H1 (cell line): ENCODE data around the gene ATM. TPM values are rescaled to one million over a fixed set of nuclear protein-coding genes. Genes with fewer than 3 reads are reported as not detected.

Experiments used
- CTCF ChIA-PET: fragments of 300-600 bp; sonication (Branson Sonifier 250); formaldehyde crosslinking; loops from one replicate; lab custom pipeline; 2021; ENCODE audit not compliant: partially characterized antibody; lab: Charles Lee
- POLR2A ChIA-PET: fragments of 300-600 bp; sonication (Branson Sonifier 250); formaldehyde crosslinking; loops from one replicate; lab custom pipeline; 2021; ENCODE audit warnings: inconsistent platforms; ENCODE audit not compliant: partially characterized antibody; lab: Charles Lee
- DNase-seq, 2 experiments: peaks; one replicate each; pipeline versions ENCODE4 v3.0.0 to v3.0.0-alpha.2; 2010 to 2022; ENCODE audit warnings: low spot score in 2 of 2, low read depth in 1 of 2, mixed read lengths in 1 of 2
- FAIRE-seq: peaks from 2 replicates; lab custom pipeline; 2011; peaks lifted over from hg19 to GRCh38; lab: Jason Lieb, UNC
- H2AFZ ChIP-seq: 2 replicates; pipeline ENCODE4 v1.8.1; 2012; ENCODE audit warnings: low read length, inconsistent platforms
- H2AK5ac ChIP-seq: 2 replicates; pipeline ENCODE4 v1.6.1; 2013; ENCODE audit warnings: low read depth, low read length
- H2BK120ac ChIP-seq: replicated peaks from 2 replicates; pipeline ENCODE3; 2013; ENCODE audit warnings: low read depth, low read length, inconsistent platforms
- H2BK12ac ChIP-seq: 2 replicates; pipeline ENCODE4 v1.6.1; 2013; ENCODE audit warnings: low read depth, low read length
- H2BK15ac ChIP-seq: 2 replicates; pipeline ENCODE4 v1.6.1; 2013; ENCODE audit warnings: low read length
- H2BK20ac ChIP-seq: 2 replicates; pipeline ENCODE4 v1.6.1; 2013; ENCODE audit warnings: low read length
- H2BK5ac ChIP-seq: 2 replicates; pipeline ENCODE4 v1.6.1; 2013; ENCODE audit warnings: low read depth, low read length
- H3K14ac ChIP-seq: 2 replicates; pipeline ENCODE4 v1.6.1; 2013; ENCODE audit warnings: inconsistent platforms; ENCODE audit not compliant: insufficient read length
- H3K18ac ChIP-seq: 2 replicates; pipeline ENCODE4 v1.6.1; 2013; ENCODE audit warnings: low read length; ENCODE audit errors: extremely low read depth
- H3K23ac ChIP-seq: 2 replicates; pipeline ENCODE4 v1.6.1; 2013; ENCODE audit warnings: inconsistent platforms; ENCODE audit not compliant: insufficient read length
- H3K23me2 ChIP-seq: 2 replicates; pipeline ENCODE4 v1.6.1; 2013; ENCODE audit warnings: low read depth, low read length
- H3K27ac ChIP-seq: 2 replicates; pipeline ENCODE4 v1.6.1; 2011; ENCODE audit warnings: low read depth, low read length, inconsistent platforms
- H3K27me3 ChIP-seq, 4 experiments: replicated peaks in 1 of 4; 1 replicate in 1 of 4; 2 replicates in 3 of 4; pipeline versions ENCODE4 v1.6.1 to v1.8.1; 2011 to 2013; ENCODE audit warnings: low read length in 3 of 4, mild to moderate bottlenecking in 3 of 4, inconsistent platforms in 2 of 4, mixed read lengths in 2 of 4, moderate library complexity in 1 of 4; ENCODE audit not compliant: control insufficient read depth in 3 of 4, insufficient read depth in 3 of 4; ENCODE audit errors: extremely low read depth in 1 of 4
- H3K36me3 ChIP-seq, 4 experiments: 2 replicates each; pipeline versions ENCODE4 v1.6.1 to v1.8.1; 2011 to 2013; ENCODE audit warnings: mild to moderate bottlenecking in 4 of 4, low read length in 3 of 4, moderate library complexity in 2 of 4, control low read depth in 1 of 4, inconsistent platforms in 1 of 4; ENCODE audit not compliant: insufficient read depth in 4 of 4, control insufficient read depth in 2 of 4
- H3K4ac ChIP-seq: replicated peaks from 2 replicates; pipeline ENCODE3; 2013; ENCODE audit warnings: low read length, low read depth, mixed read lengths, inconsistent platforms; ENCODE audit not compliant: insufficient read length
- H3K4me1 ChIP-seq, 4 experiments: replicated peaks in 1 of 4; 1 replicate in 1 of 4; 2 replicates in 3 of 4; pipeline versions ENCODE4 v1.6.1 to v1.8.1; 2011 to 2013; ENCODE audit warnings: low read length in 3 of 4, inconsistent platforms in 2 of 4, mixed read lengths in 1 of 4; ENCODE audit not compliant: insufficient read depth in 4 of 4, control insufficient read depth in 3 of 4
- H3K4me2 ChIP-seq, 2 experiments: 2 replicates each; pipeline versions ENCODE4 v1.6.1 to v1.8.1; 2011 to 2013; ENCODE audit warnings: low read depth in 2 of 2, low read length in 2 of 2, control low read depth in 1 of 2, inconsistent platforms in 1 of 2, mild to moderate bottlenecking in 1 of 2; ENCODE audit not compliant: insufficient read depth in 1 of 2
- H3K4me3 ChIP-seq, 4 experiments: fragments of 200-600, 300-600 bp in 1 of 4; sonication (generic), shearing (Covaris generic), sonication (Bioruptor Twin) in 1 of 4; 2 replicates each; pipeline versions ENCODE4 v1.5.1 to v1.8.1; 2011 to 2016; ENCODE audit warnings: low read length in 4 of 4, low read depth in 3 of 4, control low read depth in 2 of 4, inconsistent platforms in 2 of 4, mild to moderate bottlenecking in 2 of 4, mixed read lengths in 1 of 4, moderate library complexity in 1 of 4; ENCODE audit not compliant: insufficient read depth in 2 of 4; ENCODE audit errors: extremely low read depth in 1 of 4
- H3K56ac ChIP-seq: replicated peaks from 2 replicates; pipeline ENCODE3; 2013; ENCODE audit warnings: low read depth, mild to moderate bottlenecking, mixed read lengths, low read length, inconsistent platforms; ENCODE audit not compliant: insufficient read length
- H3K79me1 ChIP-seq: 2 replicates; pipeline ENCODE4 v1.6.1; 2013; ENCODE audit warnings: low read depth, low read length, control low read depth
- H3K79me2 ChIP-seq, 2 experiments: 2 replicates each; pipeline versions ENCODE4 v1.6.1 to v1.8.1; 2012 to 2013; ENCODE audit warnings: low read length in 2 of 2, mild to moderate bottlenecking in 2 of 2, inconsistent platforms in 1 of 2; ENCODE audit not compliant: insufficient read depth in 2 of 2, control insufficient read depth in 1 of 2
- H3K9ac ChIP-seq, 4 experiments: replicated peaks in 1 of 4; 1 replicate in 1 of 4; 2 replicates in 3 of 4; pipeline versions ENCODE4 v1.6.1 to v1.8.1; 2011 to 2013; ENCODE audit warnings: low read depth in 3 of 4, low read length in 3 of 4, control low read depth in 2 of 4, mild to moderate bottlenecking in 2 of 4, moderate library complexity in 2 of 4, inconsistent platforms in 1 of 4; ENCODE audit errors: extremely low read depth in 1 of 4
- H3K9me3 ChIP-seq, 2 experiments: 2 replicates each; pipeline versions ENCODE4 v1.6.1 to v1.8.1; 2012 to 2013; ENCODE audit warnings: mild to moderate bottlenecking in 2 of 2, moderate library complexity in 2 of 2, control low read depth in 1 of 2, inconsistent platforms in 1 of 2, low read depth in 1 of 2, low read length in 1 of 2, mixed read lengths in 1 of 2; ENCODE audit not compliant: insufficient read depth in 2 of 2
- H4K20me1 ChIP-seq, 2 experiments: replicated peaks in 1 of 2; 2 replicates each; pipeline versions ENCODE3 to v1.8.1; 2011 to 2013; ENCODE audit warnings: inconsistent platforms in 2 of 2, low read length in 2 of 2, mild to moderate bottlenecking in 1 of 2; ENCODE audit not compliant: insufficient read depth in 2 of 2, control insufficient read depth in 1 of 2
- H4K5ac ChIP-seq: 2 replicates; pipeline ENCODE4 v1.6.1; 2013; ENCODE audit warnings: low read length, low read depth, mixed read lengths, inconsistent platforms; ENCODE audit not compliant: insufficient read length
- H4K8ac ChIP-seq: 2 replicates; pipeline ENCODE4 v1.8.0; 2013; ENCODE audit warnings: mild to moderate bottlenecking, moderate library complexity, low read length, inconsistent platforms; ENCODE audit not compliant: insufficient read depth; ENCODE audit errors: extremely low read depth
- H4K91ac ChIP-seq: replicated peaks from 2 replicates; pipeline ENCODE3; 2013; ENCODE audit warnings: low read length, mixed read lengths, inconsistent platforms; ENCODE audit not compliant: insufficient read length
- POU5F1 ChIP-seq: IDR thresholded peaks from 2 replicates; pipeline ENCODE4 v1.6.1; 2011; ENCODE audit warnings: low read depth, mild to moderate bottlenecking, low read length, moderate library complexity
- RNF2 ChIP-seq: fragments of 200-900, 300-1000 bp; sonication (generic); IDR thresholded peaks from 2 replicates; pipeline ENCODE4 v1.7.1; 2016; ENCODE audit warnings: borderline replicate concordance, low read depth, mild to moderate bottlenecking, antibody characterized with exemption, low read length; ENCODE audit not compliant: poor library complexity, severe bottlenecking; ENCODE audit errors: missing control alignments
- WGBS, 2 experiments: shearing (Covaris generic) in 1 of 2; methylation state at CpG; one replicate each; pipeline versions ENCODE4 v1.1.6 to v1.1.7; 2013 to 2015; ENCODE audit warnings: low lambda C conversion rate in 2 of 2, mixed read lengths in 2 of 2, inconsistent platforms in 1 of 2, low coverage in 1 of 2, missing lambda C conversion rate in 1 of 2; ENCODE audit not compliant: insufficient replicate concordance in 2 of 2, insufficient coverage in 1 of 2, insufficient read length in 1 of 2; ENCODE audit errors: extremely low coverage in 1 of 2, missing lambda C conversion rate in 1 of 2; 5-methylcytosine and 5-hydroxymethylcytosine counted together
- polyA plus RNA-seq, 7 experiments: library from polyadenylated mRNA; depleted of rRNA in 3 of 7; stranded (reverse) in 5 of 7; unstranded in 2 of 7; fragments of >200 nt in 5 of 7; fragments of 200-250 nt in 2 of 7; gene quantifications; 1 replicate in 5 of 7; 2 replicates in 1 of 7; 4 replicates in 1 of 7; pipeline versions ENCODE4 v1.2.1 to v1.2.3, GENCODE V29; 2011 to 2013; ENCODE audit warnings: missing spikeins in 2 of 7, mixed read lengths in 2 of 7
- total RNA-seq: library from RNA; stranded (reverse); fragmentation: NEBNext Ultra II Directional; extraction: Animal tissue kit (Norgen Biotek cat#: 25700); gene quantifications from 2 replicates; pipeline ENCODE4 v1.2.1, GENCODE V29; 2021

The ATM gene
- total and polyA plus RNA-seq, 2 of the 8 experiments (the other 6 are each of a cell fraction or from before 2014, with no cell fraction given), result 14.9 to 55.4 TPM

DNA sequence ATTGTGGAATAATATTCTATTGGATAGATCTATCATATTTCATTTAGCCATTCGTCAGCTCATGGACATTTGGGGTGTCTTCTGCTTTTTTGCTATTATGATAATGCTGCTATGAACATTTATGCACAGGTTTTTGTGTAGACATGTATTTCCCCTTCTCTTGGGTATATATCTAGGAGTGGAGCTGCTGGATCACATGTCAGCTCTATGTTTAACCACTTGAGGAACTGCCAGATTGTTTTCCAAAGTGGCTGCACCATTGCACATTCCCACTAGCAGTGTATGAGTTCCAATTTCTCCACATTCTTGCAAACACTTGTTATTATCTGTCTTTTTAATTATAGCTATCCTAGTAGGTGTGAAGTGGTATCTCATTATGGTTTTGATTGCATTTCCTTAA is 169.5 kb downstream of the ATM start:
- Histone ChIP-seq H2AK5ac (no peak overlapping the region), H2BK12ac (no peak overlapping the region), H3K23ac (no peak overlapping the region), H3K23me2 (no peaks in the 10 kb centered on the region), H3K27me3 (no peaks in the 10 kb centered on the region), H3K4me2 (no peak overlapping the region), H3K4me1 (no peaks in the 10 kb centered on the region), H3K27ac (no peak overlapping the region), H4K20me1 (no peaks in the 10 kb centered on the region), H2BK15ac (no peak overlapping the region), H3K56ac (no peak overlapping the region), H4K8ac (no peak overlapping the region), H3K9me3 (no peaks in the 10 kb centered on the region), H2BK20ac (no peak overlapping the region), H3K79me1 (no peaks in the 10 kb centered on the region), H3K4ac (no peak overlapping the region), H3K14ac (no peak overlapping the region), H3K18ac (no peak overlapping the region), H3K79me2 (no peaks in the 10 kb centered on the region), H3K36me3 (no peaks in the 10 kb centered on the region), H2BK5ac (no peak overlapping the region), H4K5ac (no peak overlapping the region), H3K9ac (no peak overlapping the region), H2BK120ac (no peak overlapping the region), H4K91ac (no peak overlapping the region), H3K4me3 (no peak overlapping the region), H2AFZ (no peak overlapping the region)
- no peak for TF ChIP-seq RNF2
- TF ChIP-seq POU5F1, result no peak
- WGBS, 2 experiments, result 92% methylated on average over 1 of the region's 1 CpG; no CpG with 5 or more reads in 1 of the 2 experiments
- ChIA-PET POLR2A (no interaction called here), CTCF (interaction anchor here (1.2 to 1.8 kb wide), 2 partner anchors 13 to 255 kb away, joined by 3 read pairs; no protein-coding TSS in a partner anchor)
- DNase-seq, result no peak
- no peak for FAIRE-seq
